Activated B cell treated with CpG ODN at 0.5 μM for 24 hours (primary cell): Measurements from ENCODE around the gene VPS13C. TPM values are rescaled to one million over a fixed set of nuclear protein-coding genes. Genes with fewer than 3 reads are reported as not detected.

Experiments
- ATAC-seq: fragments of 200-7000 bp; cut with Tn5 transposase; one replicate; pipeline ENCODE4 v1.10.0; 2021; ENCODE audit warnings: low read depth, mild to moderate bottlenecking, moderate library complexity
- CTCF ChIA-PET: fragments of 350-600 bp; sonication (Branson Sonifier 250); formaldehyde crosslinking; loops from one replicate; lab custom pipeline; 2021; ENCODE audit warnings: antibody characterized with exemption; lab: Charles Lee
- POLR2A ChIA-PET: fragments of 350-600 bp; sonication (Branson Sonifier 250); formaldehyde crosslinking; loops from one replicate; lab custom pipeline; 2021; ENCODE audit warnings: antibody characterized with exemption; lab: Charles Lee
- DNase-seq: peaks from one replicate; pipeline ENCODE4 v3.0.0; 2022
- H3K27ac Mint-ChIP-seq: one replicate; pipeline ENCODE4 v1.8.0; 2020; ENCODE audit warnings: mixed read lengths
- H3K27me3 Mint-ChIP-seq: one replicate; pipeline ENCODE4 v1.8.0; 2021; ENCODE audit warnings: mixed read lengths
- H3K36me3 Mint-ChIP-seq: one replicate; pipeline ENCODE4 v1.8.0; 2021; ENCODE audit warnings: low read depth, mixed read lengths
- H3K4me1 Mint-ChIP-seq: one replicate; pipeline ENCODE4 v1.8.0; 2021; ENCODE audit warnings: mixed read lengths
- H3K4me3 Mint-ChIP-seq: one replicate; pipeline ENCODE4 v1.8.0; 2020; ENCODE audit warnings: mild to moderate bottlenecking, mixed read lengths
- H3K9me3 Mint-ChIP-seq: one replicate; pipeline ENCODE4 v1.8.0; 2020; ENCODE audit warnings: mixed read lengths
- CTCF ChIP-seq: fragments of 200-600 bp; IDR thresholded peaks from one replicate; pipeline ENCODE4 v1.8.0; 2022; ENCODE audit warnings: antibody characterized with exemption, mild to moderate bottlenecking
- intact Hi-C: fragments of 100-400 bp; cut with micrococcal nuclease; formaldehyde crosslinking; loops from one replicate; pipeline ENCODE4 v1.15.1; 2024
- total RNA-seq: library from RNA; stranded (reverse); gene quantifications from 2 replicates; pipeline ENCODE4 v1.2.3, GENCODE V29; 2022

VPS13C gene
- total RNA-seq, 1 donor from 2014 or later: 172 TPM

GRCh38 chr15:61992518-61992917 lies 67.7 kb downstream of the VPS13C start:
- intact Hi-C loops: loop anchor here (5.0 kb wide), 1 partner anchor 80 kb away; no protein-coding TSS in a partner anchor
- peaks cover 75% of the 10 kb centered on the region for H3K36me3 Mint-ChIP-seq
- no peak for ATAC-seq
- peak overlapping the region; percentile 31 for H3K27ac Mint-ChIP-seq
- H3K27me3 Mint-ChIP-seq: no peaks in the 10 kb centered on the region
- CTCF ChIA-PET: interaction anchor here (0.7 kb wide), 1 partner anchor 68 kb away, joined by 3 read pairs; the partner anchor contains the start of gene VPS13C
- H3K4me3 Mint-ChIP-seq: no peak overlapping the region
- DNase-seq: no peak
- peaks cover 9% of the 10 kb centered on the region for H3K9me3 Mint-ChIP-seq
- POLR2A ChIA-PET: no interaction called here
- no peak for TF ChIP-seq CTCF
- H3K4me1 Mint-ChIP-seq: no peaks in the 10 kb centered on the region

- H3K27me3 Mint-ChIP-seq: no peaks in the 10 kb centered on the region
Measured at GRCh38 chr15:61989667-61990066, 70.6 kb downstream of the VPS13C start.

GRCh38 chr15:61987824-61988223 lies 72.4 kb downstream of the VPS13C start:
- POLR2A ChIA-PET: no interaction called here
- DNase-seq (no peak), ATAC-seq (no peak)
- Mint-ChIP-seq H3K4me1 (no peaks in the 10 kb centered on the region), H3K27me3 (no peaks in the 10 kb centered on the region), H3K4me3 (no peak overlapping the region), H3K9me3 (peaks cover 12% of the 10 kb centered on the region), H3K27ac (no peak overlapping the region), H3K36me3 (peaks cover 79% of the 10 kb centered on the region)
- no peak for TF ChIP-seq CTCF
- intact Hi-C loops: no loop called here
- CTCF ChIA-PET: no interaction called here

More at GRCh38 chr15:61989667-61990066, 70.6 kb downstream of the VPS13C start:
- peaks cover 12% of the 10 kb centered on the region for H3K9me3 Mint-ChIP-seq
- peaks cover 69% of the 10 kb centered on the region for H3K36me3 Mint-ChIP-seq
- no peak for ATAC-seq
- H3K4me1 Mint-ChIP-seq: no peaks in the 10 kb centered on the region
- ChIA-PET CTCF (no interaction called here), POLR2A (no interaction called here)
- no peak for DNase-seq
- H3K4me3 Mint-ChIP-seq: no peak overlapping the region
- intact Hi-C loops: loop anchor here (5.0 kb wide), 1 partner anchor 83 kb away; no protein-coding TSS in a partner anchor
- no peak for TF ChIP-seq CTCF
- H3K27ac Mint-ChIP-seq: no peak overlapping the region

GRCh38 chr15:61983081-61983480 lies 77.2 kb downstream of the VPS13C start:
- ChIA-PET CTCF (interaction anchor here (1.8 kb wide), 1 partner anchor 78 kb away, joined by 5 read pairs; the partner anchor contains the start of gene VPS13C), POLR2A (no interaction called here)
- no peaks in the 10 kb centered on the region for H3K4me1 Mint-ChIP-seq
- no peak overlapping the region for H3K4me3 Mint-ChIP-seq
- H3K9me3 Mint-ChIP-seq: peaks cover 7% of the 10 kb centered on the region
- no peak for TF ChIP-seq CTCF
- H3K27me3 Mint-ChIP-seq: no peaks in the 10 kb centered on the region
- no peak overlapping the region for H3K27ac Mint-ChIP-seq
- no peak for DNase-seq
- peaks cover 78% of the 10 kb centered on the region for H3K36me3 Mint-ChIP-seq
- peak; percentile 31 for ATAC-seq
- intact Hi-C loops: no loop called here

GRCh38 chr15:61978225-61978624 lies 82.0 kb downstream of the VPS13C start:
- no peak overlapping the region for H3K4me3 Mint-ChIP-seq
- no peak overlapping the region for H3K27ac Mint-ChIP-seq
- ChIA-PET CTCF (interaction anchor here (2.1 kb wide), 1 partner anchor 82 kb away, joined by 5 read pairs; the partner anchor contains the start of gene VPS13C), POLR2A (no interaction called here)
- no peak for TF ChIP-seq CTCF
- H3K36me3 Mint-ChIP-seq: peaks cover 70% of the 10 kb centered on the region
- ATAC-seq: no peak
- no peaks in the 10 kb centered on the region for H3K4me1 Mint-ChIP-seq
- no peak for DNase-seq
- no peaks in the 10 kb centered on the region for H3K9me3 Mint-ChIP-seq
- intact Hi-C loops: no loop called here
- no peaks in the 10 kb centered on the region for H3K27me3 Mint-ChIP-seq
